GM12875 (cell line): Measurements from ENCODE around the gene NCOA3.

ENCODE experiments used
- H3K4me3 ChIP-seq: one replicate; pipeline ENCODE4 v1.5.1; 2011; ENCODE audit warnings: low read depth, low read length, control low read depth
- TF ChIP-seq, protein P1 (sequence below): IDR thresholded peaks from 2 replicates; pipeline ENCODE4 v1.5.1; 2011; ENCODE audit warnings: low read depth, mild to moderate bottlenecking, control low read depth, inconsistent platforms, low read length, moderate library complexity, borderline replicate concordance; ENCODE audit not compliant: insufficient read depth

Gene NCOA3

DNA sequence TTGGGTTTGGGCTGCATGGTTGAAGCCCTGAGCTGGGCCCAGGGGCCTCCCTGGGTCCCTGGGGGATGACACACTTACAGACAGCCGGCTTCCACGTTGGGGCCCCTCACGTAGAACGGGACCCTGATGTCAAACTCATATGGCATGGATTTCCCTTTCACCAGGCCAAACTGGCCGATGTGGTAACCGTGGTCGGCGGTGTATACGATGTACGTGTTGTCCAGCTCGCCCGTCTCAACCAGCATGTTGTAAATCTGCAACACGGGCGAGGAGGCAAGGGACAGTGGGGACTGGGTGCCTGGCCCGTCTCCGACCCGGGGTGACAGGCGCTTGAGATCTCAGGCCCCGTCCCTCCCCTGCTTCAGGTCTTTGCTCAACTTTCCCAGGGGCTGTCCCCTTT lies 181.2 kb downstream of the NCOA3 start:
- TF ChIP-seq, protein P1, sequence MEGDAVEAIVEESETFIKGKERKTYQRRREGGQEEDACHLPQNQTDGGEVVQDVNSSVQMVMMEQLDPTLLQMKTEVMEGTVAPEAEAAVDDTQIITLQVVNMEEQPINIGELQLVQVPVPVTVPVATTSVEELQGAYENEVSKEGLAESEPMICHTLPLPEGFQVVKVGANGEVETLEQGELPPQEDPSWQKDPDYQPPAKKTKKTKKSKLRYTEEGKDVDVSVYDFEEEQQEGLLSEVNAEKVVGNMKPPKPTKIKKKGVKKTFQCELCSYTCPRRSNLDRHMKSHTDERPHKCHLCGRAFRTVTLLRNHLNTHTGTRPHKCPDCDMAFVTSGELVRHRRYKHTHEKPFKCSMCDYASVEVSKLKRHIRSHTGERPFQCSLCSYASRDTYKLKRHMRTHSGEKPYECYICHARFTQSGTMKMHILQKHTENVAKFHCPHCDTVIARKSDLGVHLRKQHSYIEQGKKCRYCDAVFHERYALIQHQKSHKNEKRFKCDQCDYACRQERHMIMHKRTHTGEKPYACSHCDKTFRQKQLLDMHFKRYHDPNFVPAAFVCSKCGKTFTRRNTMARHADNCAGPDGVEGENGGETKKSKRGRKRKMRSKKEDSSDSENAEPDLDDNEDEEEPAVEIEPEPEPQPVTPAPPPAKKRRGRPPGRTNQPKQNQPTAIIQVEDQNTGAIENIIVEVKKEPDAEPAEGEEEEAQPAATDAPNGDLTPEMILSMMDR = no peak
- H3K4me3 ChIP-seq = no peak overlapping the region

DNA sequence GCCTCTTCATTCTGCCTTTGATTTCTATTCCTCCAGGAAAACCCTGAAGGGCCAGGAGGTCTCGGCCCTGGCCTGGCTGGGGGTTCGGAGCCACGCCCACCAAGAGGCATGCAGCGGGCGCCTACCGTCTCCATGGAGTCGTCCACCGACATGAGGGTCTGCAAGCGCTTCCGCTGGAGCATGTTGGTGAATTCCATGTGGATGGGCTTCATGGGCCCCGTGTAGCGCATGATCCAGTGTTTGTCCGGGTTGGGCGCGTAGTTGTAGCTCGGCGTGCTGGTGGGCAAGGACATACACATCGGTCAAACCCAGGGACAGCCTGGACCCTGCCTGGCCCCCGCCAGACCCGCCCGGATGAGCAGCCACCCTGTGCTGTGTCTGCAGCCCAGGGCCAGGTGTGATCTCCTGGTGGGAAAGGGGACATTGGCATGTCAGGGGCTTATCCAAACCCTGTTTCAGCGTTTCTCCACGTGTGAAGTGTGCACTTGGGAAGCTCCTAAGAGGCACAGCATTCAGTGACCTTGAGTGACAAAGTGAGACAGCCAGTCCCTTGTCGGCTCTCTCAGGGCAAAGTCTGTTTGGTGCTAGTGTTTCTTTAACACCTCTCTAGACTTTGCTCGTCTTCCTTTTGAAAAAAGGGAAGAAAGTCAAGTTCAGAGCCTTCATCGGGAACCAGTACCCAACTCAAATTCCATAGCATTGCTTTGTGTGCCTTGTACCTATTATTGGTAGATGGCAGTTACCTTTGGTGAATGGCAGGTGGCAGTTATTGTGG lies 182.8 kb downstream of the NCOA3 start:
- H3K4me3 ChIP-seq = no peak overlapping the region
- TF ChIP-seq, protein P1 = no peak

DNA sequence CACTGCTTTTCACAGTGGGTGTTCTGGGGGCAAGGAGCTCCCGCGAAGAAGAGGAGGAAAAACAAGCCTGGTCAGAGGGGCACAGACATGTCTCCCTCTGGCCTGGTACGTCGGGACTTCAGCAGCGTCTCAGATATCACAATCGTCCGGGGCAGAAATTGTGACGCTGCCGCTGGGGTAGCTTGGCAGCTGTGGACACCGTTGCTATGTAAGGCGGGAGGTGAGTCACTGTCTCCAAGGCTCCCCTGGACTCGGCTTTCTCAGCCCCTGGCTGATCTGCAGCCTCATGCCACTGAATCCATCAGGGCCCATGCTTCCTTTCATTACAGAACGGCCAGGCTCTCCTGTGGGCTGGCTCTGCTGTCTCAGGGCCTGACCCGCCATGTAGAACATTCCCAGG lies 184.9 kb downstream of the NCOA3 start:
- H3K4me3 ChIP-seq = no peak overlapping the region
- TF ChIP-seq, protein P1 = no peak

DNA sequence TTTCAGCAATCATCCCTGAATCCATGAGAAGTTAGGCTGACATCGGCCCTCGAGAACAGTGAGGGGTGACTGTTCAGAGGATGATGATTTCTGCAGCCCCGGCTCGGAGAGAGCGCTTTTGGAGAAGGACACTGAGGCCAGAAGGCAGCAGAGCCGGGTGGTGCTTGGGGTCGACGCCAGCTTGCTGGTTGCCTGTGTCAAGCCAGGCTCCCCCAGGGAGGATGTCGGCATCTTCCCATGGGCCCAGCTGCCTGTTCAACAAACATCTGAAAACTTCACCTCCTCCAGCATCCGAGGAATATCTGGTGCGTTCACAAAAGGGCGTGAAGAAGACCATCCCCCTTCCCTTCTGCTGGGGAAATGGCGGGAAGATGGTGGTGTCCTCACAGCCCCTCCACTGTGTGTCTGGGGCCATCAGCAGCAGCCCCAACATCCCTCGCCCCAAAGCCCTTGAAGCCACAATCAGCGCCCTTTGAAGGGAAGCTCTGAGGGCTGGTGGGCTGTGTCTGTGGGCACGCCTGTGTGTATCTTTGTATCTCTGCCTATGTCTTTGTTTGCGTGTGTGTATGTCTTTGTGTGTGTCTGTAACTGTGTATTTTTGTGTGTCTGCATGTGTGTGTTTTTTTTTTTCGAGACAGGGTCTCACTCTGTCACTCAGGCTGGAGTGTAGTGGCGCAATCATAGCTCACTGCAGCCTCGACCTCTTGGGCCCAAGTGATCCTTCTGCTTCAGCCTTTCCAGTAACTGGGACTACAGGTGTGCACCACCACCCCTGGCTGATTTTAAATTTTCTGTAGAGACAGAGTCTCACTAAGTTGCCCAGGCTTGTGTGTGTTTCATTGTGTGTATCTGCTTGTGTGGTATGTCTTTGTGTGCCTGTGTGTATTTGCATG lies 185.7 kb downstream of the NCOA3 start:
- TF ChIP-seq, protein P1 = no peak

DNA sequence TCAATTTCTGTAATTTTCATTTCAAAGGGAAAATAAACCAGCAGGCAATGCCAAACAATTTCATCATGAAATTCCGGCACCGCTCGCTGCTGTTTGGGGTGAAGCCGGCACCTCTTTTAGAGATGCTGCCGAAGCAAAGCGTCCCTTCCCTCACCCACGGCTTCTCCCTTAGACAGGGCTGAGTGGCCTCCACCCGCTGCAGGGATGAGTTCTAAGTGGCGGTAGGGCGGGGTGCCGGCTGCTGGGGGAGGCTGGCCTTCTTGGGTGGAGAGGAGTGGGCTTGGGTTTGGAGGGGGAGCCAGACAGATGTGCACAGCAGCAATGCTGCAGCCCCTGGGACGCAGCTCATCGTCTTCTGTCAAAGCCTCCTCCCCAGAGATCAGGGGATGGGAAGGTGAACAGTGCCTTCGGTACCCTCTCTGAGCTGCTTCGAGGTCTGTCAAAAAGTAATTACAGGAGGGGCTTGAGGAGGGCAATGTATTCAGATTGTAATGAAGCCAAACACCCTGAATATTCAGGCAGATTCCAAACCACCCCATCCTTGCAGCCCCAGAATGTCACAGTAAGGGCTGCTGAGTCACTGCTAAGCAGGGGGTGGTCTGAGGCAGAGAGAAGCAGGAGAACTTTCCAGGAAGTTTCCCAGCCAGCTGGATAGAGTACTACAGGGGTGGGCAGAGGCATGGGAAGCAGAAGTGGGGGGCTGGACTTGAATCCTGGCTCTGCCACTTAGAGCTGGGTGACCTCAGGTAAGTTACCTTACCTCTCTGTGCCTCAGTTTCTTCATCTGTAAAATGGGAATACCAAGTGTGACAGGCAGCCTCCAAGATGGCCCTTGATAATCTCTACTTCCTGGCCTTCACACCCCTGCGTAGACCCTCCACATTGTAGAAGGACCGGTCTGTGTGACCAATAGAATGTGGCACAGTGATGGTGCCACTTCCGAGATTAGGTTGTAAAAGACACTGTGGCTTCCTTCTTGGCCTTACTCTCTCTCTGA lies 187.0 kb downstream of the NCOA3 start:
- TF ChIP-seq, protein P1 = no peak
- no peak overlapping the region for H3K4me3 ChIP-seq

More for the DNA sequence above, 185.7 kb downstream of the NCOA3 start:
- H3K4me3 ChIP-seq = no peak overlapping the region

DNA sequence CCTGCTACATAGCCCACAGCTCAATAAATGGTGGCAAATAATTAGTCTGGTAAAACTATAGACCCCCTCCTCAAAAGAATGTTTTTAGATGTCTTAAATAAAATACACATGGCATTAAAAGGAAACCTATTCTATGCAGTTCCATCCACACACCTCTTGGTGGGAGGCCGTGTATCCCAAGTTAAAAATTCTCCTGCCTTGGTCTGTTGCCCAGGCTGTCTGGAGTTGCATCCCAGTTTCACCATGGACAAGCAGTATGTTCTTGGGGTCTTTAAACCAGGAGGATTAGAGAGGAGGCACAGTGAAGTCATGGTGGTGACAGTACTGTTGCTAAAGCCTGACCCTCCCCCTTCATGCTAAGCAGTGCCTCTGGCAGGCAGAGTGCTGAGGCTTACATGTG lies 188.0 kb downstream of the NCOA3 start:
- TF ChIP-seq, protein P1 = no peak
- H3K4me3 ChIP-seq = no peak overlapping the region
